Gastroesophageal sphincter (tissue), 4 donors: ENCODE data around the gene SMARCA5. TPM values are rescaled to one million over a fixed set of nuclear protein-coding genes. Genes with fewer than 3 reads are reported as not detected.
"Not testable (repeated sequence)": the region's sequence is repeated elsewhere in the genome, so short reads cannot be mapped to it uniquely, and the experiment has no call there.

ENCODE experiments used
- ATAC-seq: fragments of 150-250 bp; one replicate; pipeline ENCODE4 v1.9.1; 2016; ENCODE audit warnings: mild to moderate bottlenecking, moderate library complexity
- H3K27ac ChIP-seq, 4 donors: fragments of 200-600 bp; sonication (generic) in 3 of 4; 1 replicate in 3 of 4; 2 replicates in 1 of 4; pipeline ENCODE4 v1.5.1; 2016 to 2019
- H3K27me3 ChIP-seq: fragments of 200-600 bp; sonication (generic); one replicate; pipeline ENCODE4 v1.5.1; 2019
- H3K36me3 ChIP-seq, 2 donors: fragments of 200-600 bp; sonication (generic); one replicate each; pipeline ENCODE4 v1.5.1; 2019; ENCODE audit warnings: control low read depth in 1 of 2
- H3K4me1 ChIP-seq, 3 donors: fragments of 200-600 bp; sonication (generic); 1 replicate in 2 of 3; 2 replicates in 1 of 3; pipeline ENCODE4 v1.5.1; 2016 to 2019; ENCODE audit warnings: control low read depth in 2 of 3
- H3K4me3 ChIP-seq, 2 donors: fragments of 200-600 bp; sonication (generic); one replicate each; pipeline ENCODE4 v1.5.1; 2019; ENCODE audit warnings: mild to moderate bottlenecking in 1 of 2, moderate library complexity in 1 of 2
- H3K9me3 ChIP-seq, 3 donors: fragments of 200-600 bp; sonication (generic); one replicate each; pipeline ENCODE4 v1.5.1; 2017 to 2019; ENCODE audit warnings: control low read depth in 2 of 3
- EP300 ChIP-seq: sonication (generic); formaldehyde crosslinking; IDR thresholded peaks from one replicate; pipeline ENCODE4 v1.6.1; 2017; ENCODE audit warnings: antibody characterized with exemption, mild to moderate bottlenecking
- POLR2A ChIP-seq, 2 donors: fragments of 450-650 bp; IDR thresholded peaks; one replicate each; pipeline ENCODE4 v1.6.1; 2017; ENCODE audit warnings: antibody characterized with exemption in 2 of 2, mild to moderate bottlenecking in 2 of 2, moderate library complexity in 1 of 2
- POLR2AphosphoS5 ChIP-seq: sonication (generic); formaldehyde crosslinking; IDR thresholded peaks from one replicate; pipeline ENCODE4 v1.6.1; 2017; ENCODE audit warnings: antibody characterized with exemption
- WGBS, 2 donors: methylation state at CpG; one replicate each; pipeline ENCODE4 v1.1.5; 2018; ENCODE audit warnings: low coverage in 1 of 2; 5-methylcytosine and 5-hydroxymethylcytosine counted together
- total RNA-seq, 4 donors: library from RNA; depleted of rRNA; stranded (reverse); fragments of >200 nt; gene quantifications; one replicate each; pipeline ENCODE4 v1.1.0, GENCODE V29; 2016
- TF ChIP-seq, protein P1 (sequence below), 4 experiments: fragments of 200-600 bp in 2 of 4; fragments of 450-650 bp in 2 of 4; sonication (generic) in 1 of 4; IDR thresholded peaks; one replicate each; pipeline ENCODE4 v1.5.1; 2017 to 2019; ENCODE audit warnings: antibody characterized with exemption in 4 of 4, mild to moderate bottlenecking in 2 of 4, moderate library complexity in 2 of 4

SMARCA5 gene
- total RNA-seq, 4 donors from 2014 or later, result 43.2 to 52.6 (median 48.8) TPM

DNA sequence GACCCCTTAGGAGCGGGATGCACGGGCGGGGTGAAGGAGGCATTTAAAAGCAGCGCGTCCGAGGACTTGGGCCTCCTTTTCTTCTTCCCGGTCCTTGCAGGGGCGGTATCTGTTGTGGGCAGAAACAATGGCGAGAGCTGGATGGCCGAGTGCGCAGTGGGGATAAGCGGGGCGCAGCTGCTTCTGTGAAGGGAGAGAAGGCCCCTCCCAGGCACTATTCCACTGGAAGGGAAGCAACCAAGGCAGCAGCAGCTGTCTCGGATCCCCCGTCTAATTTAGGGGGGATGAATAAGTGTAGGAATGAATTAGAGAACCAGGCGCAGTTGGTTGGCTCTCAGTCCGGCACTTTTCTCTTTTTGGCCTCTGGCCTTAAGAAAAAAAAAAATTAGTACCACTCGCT is 995 bp downstream of the SMARCA5 start:
- peaks cover 3 to 55% (median 10%) of the 10 kb centered on the region in 3 donors for H3K4me1 ChIP-seq
- 0% methylated on average over 11 to 14 of the region's 18 CpGs for WGBS, 2 donors

DNA sequence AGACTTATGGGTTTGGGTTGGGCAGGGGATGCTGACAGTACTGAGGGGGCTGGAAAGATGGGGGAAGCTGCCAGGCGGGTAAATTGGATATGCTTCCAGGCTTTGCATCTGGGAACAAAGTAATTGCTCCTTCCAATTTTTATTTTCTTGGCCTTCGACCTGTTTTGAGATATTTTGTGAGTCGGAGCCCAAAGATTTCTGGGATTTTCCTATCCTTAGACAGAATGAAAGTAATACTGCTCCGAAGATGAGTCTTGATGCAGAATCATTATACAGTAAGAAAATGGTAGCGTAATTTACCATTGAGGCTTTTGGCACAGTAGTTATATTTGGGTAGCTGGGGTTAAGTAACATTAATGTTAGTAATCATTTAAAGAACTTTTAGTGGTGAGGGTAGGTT is 1.4 kb downstream of the SMARCA5 start:
- Histone ChIP-seq H3K27ac (peak overlapping the region; percentile 93 to 99 (median 96)), H3K4me3 (peak overlapping the region; percentile 61 to 94), H3K9me3 (no peaks in the 10 kb centered on the region), H3K4me1 (peaks cover 3 to 59% (median 13%) of the 10 kb centered on the region in 3 donors), H3K27me3 (no peaks in the 10 kb centered on the region), H3K36me3 (peaks cover 0 to 14% of the 10 kb centered on the region in 2 donors)
- WGBS, 2 donors, result 0 to 10% methylated on average over 4 to 5 of the region's 5 CpGs
- ATAC-seq, result no peak
- TF ChIP-seq POLR2A (IDR thresholded peaks at IDR 0.05) (no peak), POLR2AphosphoS5 (no peak), EP300 (no peak)
- TF ChIP-seq, protein P1, sequence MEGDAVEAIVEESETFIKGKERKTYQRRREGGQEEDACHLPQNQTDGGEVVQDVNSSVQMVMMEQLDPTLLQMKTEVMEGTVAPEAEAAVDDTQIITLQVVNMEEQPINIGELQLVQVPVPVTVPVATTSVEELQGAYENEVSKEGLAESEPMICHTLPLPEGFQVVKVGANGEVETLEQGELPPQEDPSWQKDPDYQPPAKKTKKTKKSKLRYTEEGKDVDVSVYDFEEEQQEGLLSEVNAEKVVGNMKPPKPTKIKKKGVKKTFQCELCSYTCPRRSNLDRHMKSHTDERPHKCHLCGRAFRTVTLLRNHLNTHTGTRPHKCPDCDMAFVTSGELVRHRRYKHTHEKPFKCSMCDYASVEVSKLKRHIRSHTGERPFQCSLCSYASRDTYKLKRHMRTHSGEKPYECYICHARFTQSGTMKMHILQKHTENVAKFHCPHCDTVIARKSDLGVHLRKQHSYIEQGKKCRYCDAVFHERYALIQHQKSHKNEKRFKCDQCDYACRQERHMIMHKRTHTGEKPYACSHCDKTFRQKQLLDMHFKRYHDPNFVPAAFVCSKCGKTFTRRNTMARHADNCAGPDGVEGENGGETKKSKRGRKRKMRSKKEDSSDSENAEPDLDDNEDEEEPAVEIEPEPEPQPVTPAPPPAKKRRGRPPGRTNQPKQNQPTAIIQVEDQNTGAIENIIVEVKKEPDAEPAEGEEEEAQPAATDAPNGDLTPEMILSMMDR (IDR thresholded peaks at IDR 0.05), result no peak

More for the DNA sequence above, 995 bp downstream of the SMARCA5 start:
- Histone ChIP-seq H3K36me3 (peaks cover 0 to 10% of the 10 kb centered on the region in 2 donors), H3K27me3 (no peaks in the 10 kb centered on the region), H3K27ac (peak overlapping the region; percentile 93 to 99 (median 96)), H3K9me3 (no peaks in the 10 kb centered on the region), H3K4me3 (peak overlapping the region; percentile 61 to 94)
- TF ChIP-seq POLR2A (IDR thresholded peaks at IDR 0.05), result no peak
- TF ChIP-seq POLR2AphosphoS5, result peak; percentile 6
- TF ChIP-seq EP300, result no peak
- no peak for ATAC-seq

DNA sequence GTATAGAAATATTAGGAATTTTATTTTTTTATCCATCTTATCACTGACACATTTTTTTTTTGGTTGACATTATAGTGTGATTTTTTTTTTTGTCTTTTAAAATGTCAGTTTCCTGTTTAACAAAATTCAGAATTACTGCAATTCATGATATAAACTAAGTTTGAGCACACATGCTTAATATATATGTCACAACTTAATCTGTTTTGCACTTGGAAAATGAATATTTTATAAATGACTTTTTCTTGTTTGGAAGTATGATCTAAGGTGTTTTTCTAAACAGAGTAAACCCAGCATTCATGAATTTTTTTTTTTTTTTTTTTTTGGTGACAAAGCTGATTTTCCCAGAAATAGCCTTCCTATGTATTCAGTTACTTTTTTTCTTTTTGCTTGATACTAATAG is 2.4 kb downstream of the SMARCA5 start:
- H3K9me3 ChIP-seq, result no peaks in the 10 kb centered on the region
- peak overlapping the region in 1 of 4 donors; percentile 93 for H3K27ac ChIP-seq
- TF ChIP-seq POLR2AphosphoS5 (no peak), EP300 (no peak), POLR2A (IDR thresholded peaks at IDR 0.05) (no peak)
- TF ChIP-seq, protein P1 (IDR thresholded peaks at IDR 0.05), result no peak
- H3K27me3 ChIP-seq, result no peaks in the 10 kb centered on the region
- ATAC-seq, result no peak
- H3K4me1 ChIP-seq, result peaks cover 3 to 69% (median 13%) of the 10 kb centered on the region in 3 donors
- peaks cover 0 to 17% of the 10 kb centered on the region in 2 donors for H3K36me3 ChIP-seq
- H3K4me3 ChIP-seq, result peak overlapping the region in 1 of 2 donors; percentile 61

DNA sequence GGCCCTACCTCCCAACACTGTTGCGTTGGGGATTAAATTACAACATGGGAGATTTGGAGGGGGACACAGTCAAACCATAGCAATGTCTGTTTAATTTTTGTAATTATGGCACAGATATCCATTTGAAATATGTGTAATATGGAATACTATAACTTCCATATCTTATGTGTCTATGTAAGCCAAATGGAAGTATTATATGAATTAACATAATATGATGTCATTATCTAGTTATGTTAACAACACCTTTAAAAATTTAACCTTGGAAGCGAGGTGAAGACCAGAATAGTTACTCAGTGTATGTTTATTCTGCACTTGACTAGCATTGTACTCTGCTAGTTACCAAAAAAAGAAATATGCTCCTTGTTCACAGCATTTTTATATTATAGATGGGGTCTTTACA is 4.3 kb downstream of the SMARCA5 start:
- H3K27ac ChIP-seq, result peak overlapping the region in 2 of 4 donors; percentile 12 to 29
- H3K4me3 ChIP-seq, result no peak overlapping the region
- TF ChIP-seq POLR2A (IDR thresholded peaks at IDR 0.05) (no peak), EP300 (no peak), POLR2AphosphoS5 (no peak)
- TF ChIP-seq, protein P1 (IDR thresholded peaks at IDR 0.05), result no peak
- no peaks in the 10 kb centered on the region for H3K9me3 ChIP-seq
- peaks cover 5 to 36% of the 10 kb centered on the region in 2 donors for H3K36me3 ChIP-seq
- no peak for ATAC-seq
- WGBS, 2 donors, result 63 to 69% methylated on average over 1 to 2 of the region's 2 CpGs
- H3K4me1 ChIP-seq, result peaks cover 3 to 72% (median 13%) of the 10 kb centered on the region in 3 donors
- no peaks in the 10 kb centered on the region for H3K27me3 ChIP-seq

DNA sequence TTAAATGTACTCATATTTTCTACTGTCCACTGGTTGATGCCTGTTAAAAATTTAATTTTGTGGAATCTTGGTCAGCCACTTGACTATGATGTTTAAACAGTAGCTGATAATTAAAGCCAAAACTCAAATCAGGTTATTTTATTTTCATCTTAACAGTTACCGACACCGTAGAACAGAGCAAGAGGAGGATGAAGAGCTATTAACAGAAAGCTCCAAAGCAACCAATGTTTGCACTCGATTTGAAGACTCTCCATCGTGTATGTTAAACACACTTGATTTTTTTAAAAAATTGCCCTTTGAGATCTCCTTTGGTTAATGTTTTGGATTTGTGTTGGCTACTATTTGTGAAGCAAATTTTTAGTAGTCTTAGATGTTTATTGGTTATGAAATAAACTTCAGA is 10.7 kb downstream of the SMARCA5 start:
- Histone ChIP-seq H3K9me3 (no peaks in the 10 kb centered on the region), H3K4me3 (no peak overlapping the region), H3K27me3 (no peaks in the 10 kb centered on the region), H3K36me3 (peaks cover 16 to 86% of the 10 kb centered on the region in 2 donors), H3K4me1 (peaks cover 0 to 58% (median 3%) of the 10 kb centered on the region in 3 donors), H3K27ac (no peak overlapping the region)
- 85 to 89% methylated on average over 4 of the region's 4 CpGs for WGBS, 2 donors
- no peak for ATAC-seq
- TF ChIP-seq POLR2AphosphoS5 (no peak), POLR2A (IDR thresholded peaks at IDR 0.05) (no peak), EP300 (no peak)
- TF ChIP-seq, protein P1 (IDR thresholded peaks at IDR 0.05), result no peak

DNA sequence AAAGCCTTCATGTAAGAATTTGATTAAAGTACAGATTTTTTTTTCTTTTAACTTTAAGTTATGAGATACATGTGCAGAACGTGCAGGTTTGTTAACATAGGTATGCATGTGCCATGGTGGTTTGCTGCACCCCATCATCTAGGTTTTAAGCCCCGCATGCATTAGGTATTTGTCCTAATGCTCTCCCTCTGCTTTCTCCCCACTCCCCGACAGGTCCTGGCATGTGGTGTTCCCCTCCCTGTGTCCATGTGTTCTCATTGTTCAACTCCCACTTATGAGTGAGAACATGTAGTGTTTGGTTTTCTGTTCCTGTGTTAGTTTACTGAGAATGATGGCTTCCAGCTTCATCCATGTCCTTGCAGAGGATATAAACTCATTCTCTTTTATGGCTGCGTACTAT is 14.5 kb downstream of the SMARCA5 start:
- not testable (repeated sequence) for H3K9me3 ChIP-seq, H3K27me3 ChIP-seq, H3K4me3 ChIP-seq, ATAC-seq, H3K27ac ChIP-seq
- WGBS, 2 donors, result 88% methylated on average over 2 to 4 of the region's 4 CpGs
- Histone ChIP-seq H3K36me3 (peaks cover 12 to 90% of the 10 kb centered on the region in 2 donors), H3K4me1 (peaks cover 0 to 51% (median 0%) of the 10 kb centered on the region in 3 donors)
